Stomach (tissue), 9 donors: Measurements from ENCODE around the gene ASXL3. TPM values are rescaled to one million over a fixed set of nuclear protein-coding genes. Genes with fewer than 3 reads are reported as not detected.

Experiments
- DNase-seq, 2 donors: peaks; one replicate each; pipeline versions ENCODE4 v3.0.0 to v3.0.0-alpha.2; 2013 to 2019
- H3K27ac ChIP-seq, 5 donors: fragments of 200-600 bp in 4 of 5; sonication (generic) in 4 of 5; one replicate each; pipeline ENCODE4 v1.5.1; 2013 to 2019; ENCODE audit warnings: mild to moderate bottlenecking in 1 of 5, moderate library complexity in 1 of 5
- H3K27me3 ChIP-seq, 3 donors: fragments of 200-600 bp; sonication (generic); one replicate each; pipeline ENCODE4 v1.5.1; 2017 to 2019; ENCODE audit warnings: mixed run types in 1 of 3
- H3K36me3 ChIP-seq, 4 donors: fragments of 200-600 bp; sonication (generic); 1 replicate in 3 of 4; 2 replicates in 1 of 4; pipeline ENCODE4 v1.5.1; 2016 to 2019
- H3K4me1 ChIP-seq, 4 donors: fragments of 200-600 bp; sonication (generic); one replicate each; pipeline ENCODE4 v1.5.1; 2016 to 2019
- H3K4me3 ChIP-seq, 4 donors: fragments of 200-600 bp; sonication (generic) in 3 of 4; one replicate each; pipeline ENCODE4 v1.5.1; 2016 to 2019; ENCODE audit warnings: mild to moderate bottlenecking in 1 of 4
- H3K9me3 ChIP-seq, 4 donors: fragments of 200-600 bp; sonication (generic); one replicate each; pipeline ENCODE4 v1.5.1; 2016 to 2019
- EP300 ChIP-seq: sonication (generic); formaldehyde crosslinking; IDR thresholded peaks from one replicate; pipeline ENCODE4 v1.6.1; 2017; ENCODE audit warnings: antibody characterized with exemption
- POLR2A ChIP-seq, 4 donors: fragments of 450-650 bp; IDR thresholded peaks; one replicate each; pipeline ENCODE4 v1.6.1; 2016; ENCODE audit warnings: antibody characterized with exemption in 4 of 4, control low read depth in 2 of 4, mild to moderate bottlenecking in 1 of 4, moderate library complexity in 1 of 4
- POLR2AphosphoS5 ChIP-seq, 3 donors: sonication (generic); formaldehyde crosslinking; IDR thresholded peaks; one replicate each; pipeline ENCODE4 v1.6.1; 2016; ENCODE audit warnings: antibody characterized with exemption in 3 of 3
- WGBS, 5 donors: extraction: QIAGEN DNeasy Blood & Tissue Kit in 3 of 5; methylation state at CpG; one replicate each; pipeline versions ENCODE4 v1.1.5 to v1.1.7; 2013 to 2018; 5-methylcytosine and 5-hydroxymethylcytosine counted together
- intact Hi-C: fragments of 100-400 bp; cut with DNase I; formaldehyde crosslinking; loops from one replicate; pipeline ENCODE4 v1.15.1; 2023; ENCODE audit warnings: low total_unique reads
- polyA plus RNA-seq, 3 donors: library from polyadenylated mRNA; stranded (reverse); fragments of 200-250 nt; gene quantifications; one replicate each; pipeline ENCODE4 v1.2.3, GENCODE V29; 2013
- total RNA-seq, 5 donors: library from RNA; depleted of rRNA; stranded (reverse); fragments of >200 nt; gene quantifications; one replicate each; pipeline versions ENCODE4 v1.1.0 to v1.2.3, GENCODE V29; 2014 to 2016
- TF ChIP-seq, protein P1 (sequence below), 7 experiments: fragments of 450-650 bp in 4 of 7; fragments of 200-600 bp in 3 of 7; sonication (generic) in 3 of 7; IDR thresholded peaks; one replicate each; pipeline ENCODE4 v1.5.1; 2016 to 2019; ENCODE audit warnings: antibody characterized with exemption in 7 of 7, control low read depth in 2 of 7, mild to moderate bottlenecking in 1 of 7
- donor health status: healthy with polysubstance abuse.
- donor health status: Bipolar disorder and iron deficiency.
- donor health status: healthy.

ASXL3 gene
- total and polyA plus RNA-seq, 8 donors = 0.28 to 8.0 (median 1.2) TPM; not detected in 1

DNA sequence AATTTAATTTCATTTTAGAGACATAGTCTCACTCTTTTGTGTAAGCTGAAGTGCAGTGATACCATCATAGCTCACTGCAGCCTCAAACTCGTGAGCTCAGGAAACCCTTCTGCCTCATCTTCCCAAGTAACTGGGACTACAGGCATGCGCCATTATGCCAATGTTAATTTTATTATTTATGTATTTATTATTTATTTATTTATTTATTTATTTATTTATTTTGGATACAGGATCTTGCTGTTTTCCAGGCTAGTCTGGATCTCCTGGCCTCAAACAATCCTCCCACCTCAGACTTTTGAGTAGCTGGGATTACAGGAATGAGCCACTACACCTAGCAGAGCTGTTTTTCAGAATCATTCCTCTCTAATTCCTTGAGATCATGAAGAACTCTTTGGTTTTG is 99.9 kb downstream of the ASXL3 start:
- Histone ChIP-seq H3K4me3 (no peak overlapping the region), H3K9me3 (no peaks in the 10 kb centered on the region), H3K36me3 (no peaks in the 10 kb centered on the region), H3K27me3 (no peaks in the 10 kb centered on the region), H3K27ac (no peak overlapping the region), H3K4me1 (no peaks in the 10 kb centered on the region)
- TF ChIP-seq, protein P1, sequence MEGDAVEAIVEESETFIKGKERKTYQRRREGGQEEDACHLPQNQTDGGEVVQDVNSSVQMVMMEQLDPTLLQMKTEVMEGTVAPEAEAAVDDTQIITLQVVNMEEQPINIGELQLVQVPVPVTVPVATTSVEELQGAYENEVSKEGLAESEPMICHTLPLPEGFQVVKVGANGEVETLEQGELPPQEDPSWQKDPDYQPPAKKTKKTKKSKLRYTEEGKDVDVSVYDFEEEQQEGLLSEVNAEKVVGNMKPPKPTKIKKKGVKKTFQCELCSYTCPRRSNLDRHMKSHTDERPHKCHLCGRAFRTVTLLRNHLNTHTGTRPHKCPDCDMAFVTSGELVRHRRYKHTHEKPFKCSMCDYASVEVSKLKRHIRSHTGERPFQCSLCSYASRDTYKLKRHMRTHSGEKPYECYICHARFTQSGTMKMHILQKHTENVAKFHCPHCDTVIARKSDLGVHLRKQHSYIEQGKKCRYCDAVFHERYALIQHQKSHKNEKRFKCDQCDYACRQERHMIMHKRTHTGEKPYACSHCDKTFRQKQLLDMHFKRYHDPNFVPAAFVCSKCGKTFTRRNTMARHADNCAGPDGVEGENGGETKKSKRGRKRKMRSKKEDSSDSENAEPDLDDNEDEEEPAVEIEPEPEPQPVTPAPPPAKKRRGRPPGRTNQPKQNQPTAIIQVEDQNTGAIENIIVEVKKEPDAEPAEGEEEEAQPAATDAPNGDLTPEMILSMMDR (IDR thresholded peaks at IDR 0.05) = no peak
- TF ChIP-seq POLR2AphosphoS5 (IDR thresholded peaks at IDR 0.05) = no peak
- intact Hi-C loops = no loop called here
- whole genome bisulfite sequencing, 5 donors = 87 to 94% (median 94%) methylated on average over 2 of the region's 2 CpGs
- DNase-seq = no peak

DNA sequence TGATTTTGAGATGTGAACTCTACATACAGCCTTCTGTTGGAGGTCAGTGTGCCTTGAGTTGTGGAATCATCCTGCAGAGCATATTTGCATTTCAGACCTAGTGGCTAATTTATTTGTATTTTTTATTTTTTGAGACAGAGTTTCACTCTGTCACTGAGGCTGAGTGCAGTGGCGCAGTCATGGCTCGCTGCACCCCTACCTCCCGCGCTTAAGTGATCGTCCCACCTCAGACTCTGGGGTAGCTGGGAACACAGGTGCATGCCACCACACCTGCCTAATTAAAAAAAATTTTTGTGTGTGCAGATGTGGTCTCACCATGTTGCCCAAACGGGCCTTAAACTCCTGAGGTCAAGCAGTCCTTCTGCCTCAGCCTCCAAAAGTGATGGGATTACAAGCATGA is 104.4 kb downstream of the ASXL3 start:
- no peaks in the 10 kb centered on the region for H3K36me3 ChIP-seq
- TF ChIP-seq, protein P1 (IDR thresholded peaks at IDR 0.05) = no peak
- TF ChIP-seq EP300 (no peak), POLR2AphosphoS5 (IDR thresholded peaks at IDR 0.05) (no peak), POLR2A (IDR thresholded peaks at IDR 0.05) (no peak)
- H3K4me1 ChIP-seq = no peaks in the 10 kb centered on the region
- DNase-seq = no peak
- H3K27ac ChIP-seq = no peak overlapping the region
- intact Hi-C loops = no loop called here
- WGBS, 5 donors = 84 to 97% (median 96%) methylated on average over 6 of the region's 6 CpGs
- no peak overlapping the region for H3K4me3 ChIP-seq
- H3K9me3 ChIP-seq = no peaks in the 10 kb centered on the region
- H3K27me3 ChIP-seq = no peaks in the 10 kb centered on the region

DNA sequence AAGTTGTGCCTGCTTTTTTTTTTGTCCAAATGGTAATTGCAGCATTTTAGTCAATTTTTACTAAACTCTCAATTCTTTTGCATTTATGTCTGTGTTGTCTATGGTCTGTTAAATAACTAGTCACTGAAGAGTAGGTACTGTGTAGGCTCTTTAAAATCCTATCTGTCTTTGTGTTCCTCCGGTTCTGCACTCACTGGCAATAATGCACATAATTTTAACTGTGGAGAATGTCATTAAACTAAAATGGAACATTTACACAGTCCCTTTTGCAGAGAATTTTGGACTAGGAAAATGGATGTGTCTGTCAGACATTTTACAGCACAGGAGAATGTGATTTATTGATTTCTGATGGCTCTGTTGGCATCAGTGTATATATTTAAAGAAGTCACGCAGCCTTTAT is 116.6 kb downstream of the ASXL3 start:
- intact Hi-C loops = no loop called here
- no peak for TF ChIP-seq POLR2A (IDR thresholded peaks at IDR 0.05)
- no peak for TF ChIP-seq POLR2AphosphoS5 (IDR thresholded peaks at IDR 0.05)
- TF ChIP-seq, protein P1 (IDR thresholded peaks at IDR 0.05) = no peak
- no peak for TF ChIP-seq EP300
- Histone ChIP-seq H3K9me3 (no peaks in the 10 kb centered on the region), H3K36me3 (no peaks in the 10 kb centered on the region), H3K27me3 (no peaks in the 10 kb centered on the region), H3K4me1 (no peaks in the 10 kb centered on the region), H3K27ac (no peak overlapping the region), H3K4me3 (no peak overlapping the region)
- no peak for DNase-seq
- WGBS, 5 donors = 91 to 95% (median 94%) methylated on average over 2 of the region's 2 CpGs

DNA sequence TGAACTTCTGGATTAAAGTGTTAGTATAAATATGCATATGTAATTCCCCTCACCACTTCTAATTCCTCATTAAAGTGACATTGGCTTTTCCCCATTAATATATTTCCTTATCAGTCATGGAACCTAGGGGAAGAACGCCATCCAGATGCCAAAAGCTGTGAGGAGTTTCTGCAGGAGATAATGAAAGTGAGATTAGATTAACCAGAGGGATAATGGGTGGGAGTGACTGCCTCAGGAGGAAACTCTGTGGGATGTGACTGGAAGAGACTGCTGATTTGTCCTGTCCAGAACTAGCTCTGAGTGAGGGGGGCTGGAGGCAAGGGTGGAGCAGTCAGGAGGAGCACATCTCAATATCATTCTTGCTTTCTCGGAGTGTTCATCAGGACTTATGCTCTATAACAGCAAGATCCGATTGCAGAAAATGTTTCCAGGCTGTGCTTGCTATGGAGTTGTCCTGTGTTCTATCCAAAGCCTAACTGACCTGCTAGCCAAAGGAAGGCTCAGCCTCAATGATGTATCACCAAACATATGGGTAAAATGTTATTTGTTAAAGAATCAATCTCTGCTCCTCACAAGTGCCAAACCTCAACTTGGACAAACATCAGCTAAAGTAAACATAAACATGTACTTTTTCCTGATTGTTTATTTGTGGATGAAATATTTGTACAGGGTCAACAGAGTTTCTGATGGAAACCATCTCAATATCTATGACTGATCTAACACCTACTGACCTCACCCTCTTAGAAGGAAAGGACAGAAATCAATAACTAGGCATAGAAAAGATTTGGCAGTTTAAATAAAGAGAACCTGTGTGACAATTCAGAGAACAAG is 118.5 kb downstream of the ASXL3 start:
- 63 to 71% (median 65%) methylated on average over 3 of the region's 3 CpGs for WGBS, 5 donors
- no peaks in the 10 kb centered on the region for H3K9me3 ChIP-seq
- no peak overlapping the region for H3K27ac ChIP-seq
- TF ChIP-seq, protein P1 (IDR thresholded peaks at IDR 0.05) = no peak
- no peak for TF ChIP-seq POLR2AphosphoS5 (IDR thresholded peaks at IDR 0.05)
- TF ChIP-seq EP300 = no peak
- no peak for TF ChIP-seq POLR2A (IDR thresholded peaks at IDR 0.05)
- H3K27me3 ChIP-seq = no peaks in the 10 kb centered on the region
- intact Hi-C loops = no loop called here
- DNase-seq = no peak
- no peaks in the 10 kb centered on the region for H3K4me1 ChIP-seq
- H3K36me3 ChIP-seq = no peaks in the 10 kb centered on the region
- no peak overlapping the region for H3K4me3 ChIP-seq
